IMR-90 (cell line): ENCODE data around the gene ADAM23. TPM values are rescaled to one million over a fixed set of nuclear protein-coding genes. Genes with fewer than 3 reads are reported as not detected.

Experiments used
- ATAC-seq: fragments of 200-7000 bp; cut with Tn5 transposase; 2 replicates; pipeline ENCODE4 v1.9.1; 2020; ENCODE audit warnings: low read depth, mild to moderate bottlenecking, moderate library complexity
- BruUV-seq: library from RNA; stranded (reverse); fragments of 400-500 nt; replicated peaks from 2 replicates; lab custom pipeline; 2021; lab: Mats Ljungman, UMichigan
- CTCF ChIA-PET: fragments of 300-600 bp; formaldehyde crosslinking; extraction: SDS; loops from one replicate; lab custom pipeline; 2021; ENCODE audit warnings: antibody characterized with exemption; lab: Yijun Ruan, JAX
- POLR2A ChIA-PET: fragments of 300-600 bp; sonication (Branson Sonifier 250); formaldehyde crosslinking; loops from one replicate; lab custom pipeline; 2022; ENCODE audit warnings: antibody characterized with exemption; ENCODE audit not compliant: unreplicated experiment; lab: Charles Lee
- DNase-seq: peaks from one replicate; pipeline ENCODE4 v3.0.0; 2013
- H2AFZ ChIP-seq: replicated peaks from 2 replicates; pipeline ENCODE3; 2013; ENCODE audit warnings: low read length, mild to moderate bottlenecking; ENCODE audit not compliant: poor library complexity
- H2AK5ac ChIP-seq: 2 replicates; pipeline ENCODE4 v1.6.1; 2013; ENCODE audit warnings: low read depth, low read length, inconsistent platforms
- H2AK9ac ChIP-seq: replicated peaks from 2 replicates; pipeline ENCODE3; 2013; ENCODE audit warnings: mild to moderate bottlenecking, low read depth, low read length, moderate library complexity; ENCODE audit not compliant: poor library complexity
- H2BK120ac ChIP-seq: 2 replicates; pipeline ENCODE4 v1.6.1; 2013; ENCODE audit warnings: low read depth, low read length, inconsistent platforms
- H2BK15ac ChIP-seq: 3 replicates; pipeline ENCODE4 v1.6.1; 2013; ENCODE audit warnings: low read depth, low read length, inconsistent platforms
- H2BK20ac ChIP-seq: 2 replicates; pipeline ENCODE4 v1.6.1; 2013; ENCODE audit warnings: low read depth, mild to moderate bottlenecking, inconsistent platforms, low read length, moderate library complexity
- H2BK5ac ChIP-seq: 2 replicates; pipeline ENCODE4 v1.6.1; 2013; ENCODE audit warnings: mild to moderate bottlenecking, low read depth, low read length, inconsistent platforms; ENCODE audit not compliant: poor library complexity, severe bottlenecking
- H3K14ac ChIP-seq: replicated peaks from 2 replicates; pipeline ENCODE4 v1.6.1; 2013; ENCODE audit warnings: low read depth, low read length, inconsistent platforms
- H3K18ac ChIP-seq: 2 replicates; pipeline ENCODE4 v1.6.1; 2013; ENCODE audit warnings: low read depth, low read length, control low read depth
- H3K23ac ChIP-seq: 2 replicates; pipeline ENCODE4 v1.6.1; 2013; ENCODE audit warnings: low read depth, low read length, inconsistent platforms
- H3K27ac ChIP-seq: 2 replicates; pipeline ENCODE4 v1.5.1; 2013; ENCODE audit warnings: mild to moderate bottlenecking, control low read depth, low read length; ENCODE audit not compliant: insufficient read depth
- H3K27me3 ChIP-seq: 2 replicates; pipeline ENCODE4 v1.6.1; 2013; ENCODE audit warnings: low read length; ENCODE audit not compliant: control insufficient read depth, insufficient read depth
- H3K36me3 ChIP-seq: 2 replicates; pipeline ENCODE4 v1.6.1; 2013; ENCODE audit warnings: low read length, mixed read lengths; ENCODE audit not compliant: control insufficient read depth, insufficient read depth
- H3K4ac ChIP-seq: 2 replicates; pipeline ENCODE4 v1.6.1; 2013; ENCODE audit warnings: low read depth, low read length, inconsistent platforms
- H3K4me1 ChIP-seq: 2 replicates; pipeline ENCODE4 v1.6.1; 2013; ENCODE audit warnings: low read length, mixed read lengths; ENCODE audit not compliant: control insufficient read depth, insufficient read depth
- H3K4me2 ChIP-seq: 2 replicates; pipeline ENCODE4 v1.6.1; 2013; ENCODE audit warnings: low read depth, mild to moderate bottlenecking, control low read depth, low read length, moderate library complexity
- H3K4me3 ChIP-seq: 2 replicates; pipeline ENCODE4 v1.5.1; 2013; ENCODE audit warnings: low read depth, mild to moderate bottlenecking, control low read depth, low read length, moderate library complexity; ENCODE audit not compliant: insufficient read depth
- H3K56ac ChIP-seq: 2 replicates; pipeline ENCODE4 v1.6.1; 2013; ENCODE audit warnings: low read length, inconsistent platforms; ENCODE audit not compliant: insufficient read depth; ENCODE audit errors: extremely low read depth
- H3K79me1 ChIP-seq, 2 experiments: 2 replicates each; pipeline ENCODE4 v1.6.1; 2013; ENCODE audit warnings: low read length in 2 of 2, inconsistent platforms in 1 of 2, low read depth in 1 of 2
- H3K9ac ChIP-seq: 2 replicates; pipeline ENCODE4 v1.6.1; 2013; ENCODE audit warnings: low read depth, low read length, control low read depth
- H3K9me1 ChIP-seq: 2 replicates; pipeline ENCODE4 v1.6.1; 2013; ENCODE audit warnings: low read length, inconsistent platforms; ENCODE audit not compliant: insufficient read depth
- H3K9me3 ChIP-seq: 2 replicates; pipeline ENCODE4 v1.6.1; 2013; ENCODE audit warnings: low read length; ENCODE audit not compliant: control insufficient read depth, insufficient read depth
- H4K20me1 ChIP-seq: 2 replicates; pipeline ENCODE4 v1.6.1; 2013; ENCODE audit warnings: low read length, inconsistent platforms; ENCODE audit not compliant: insufficient read depth
- H4K5ac ChIP-seq: 2 replicates; pipeline ENCODE4 v1.6.1; 2013; ENCODE audit warnings: mild to moderate bottlenecking, low read depth, low read length, control low read depth
- H4K8ac ChIP-seq, 2 experiments: 2 replicates each; pipeline ENCODE4 v1.6.1; 2013; ENCODE audit warnings: low read depth in 2 of 2, low read length in 2 of 2, control low read depth in 1 of 2, inconsistent platforms in 1 of 2
- H4K91ac ChIP-seq: 2 replicates; pipeline ENCODE4 v1.6.1; 2013; ENCODE audit warnings: low read depth, low read length, inconsistent platforms; ENCODE audit not compliant: insufficient read depth
- BHLHE40 ChIP-seq: fragments of 150-350 bp; IDR thresholded peaks from 2 replicates; pipeline ENCODE4 v1.6.1; 2016; ENCODE audit warnings: mild to moderate bottlenecking, low read depth, low read length
- CEBPB ChIP-seq: IDR thresholded peaks from 2 replicates; pipeline ENCODE4 v1.6.1; 2012; ENCODE audit warnings: low read depth, low read length, improper control_type of control experiment
- CHD1 ChIP-seq: IDR thresholded peaks from 2 replicates; pipeline ENCODE4 v1.6.1; 2012; ENCODE audit warnings: low read depth, low read length, improper control_type of control experiment
- FOS ChIP-seq: fragments of 150-350 bp; IDR thresholded peaks from 2 replicates; pipeline ENCODE4 v1.6.1; 2016; ENCODE audit warnings: low read depth, low read length
- MAFK ChIP-seq: IDR thresholded peaks from 2 replicates; pipeline ENCODE4 v1.6.1; 2012; ENCODE audit warnings: low read depth, low read length, improper control_type of control experiment
- MAZ ChIP-seq: IDR thresholded peaks from 2 replicates; pipeline ENCODE4 v1.6.1; 2012; ENCODE audit warnings: low read depth, mild to moderate bottlenecking, low read length, improper control_type of control experiment, moderate library complexity, borderline replicate concordance
- NFE2L2 ChIP-seq: fragments of 150-350 bp; IDR thresholded peaks from 2 replicates; pipeline ENCODE4 v1.6.1; 2016; ENCODE audit warnings: low read depth, mild to moderate bottlenecking, low read length
- POLR2A ChIP-seq: IDR thresholded peaks from 2 replicates; pipeline ENCODE4 v1.6.1; 2012; ENCODE audit warnings: mild to moderate bottlenecking, low read depth, low read length
- RAD21 ChIP-seq: IDR thresholded peaks from 2 replicates; pipeline ENCODE4 v1.6.1; 2012; ENCODE audit warnings: low read length, improper control_type of control experiment
- RCOR1 ChIP-seq: IDR thresholded peaks from 2 replicates; pipeline ENCODE4 v1.6.1; 2012; ENCODE audit warnings: mild to moderate bottlenecking, low read length, improper control_type of control experiment; ENCODE audit not compliant: insufficient replicate concordance
- RFX5 ChIP-seq: IDR thresholded peaks from 2 replicates; pipeline ENCODE4 v1.8.0; 2012; ENCODE audit warnings: low read depth, mild to moderate bottlenecking, low read length, moderate library complexity
- SMC3 ChIP-seq: fragments of 150-350 bp; IDR thresholded peaks from 2 replicates; pipeline ENCODE4 v1.6.1; 2016; ENCODE audit warnings: low read depth, mild to moderate bottlenecking, antibody characterized with exemption, low read length, moderate library complexity
- WGBS, 2 experiments: methylation state at CpG; one replicate each; pipeline versions ENCODE4 v1.1.5 to v1.1.7; 2013; ENCODE audit warnings: missing lambda C conversion rate in 2 of 2; ENCODE audit not compliant: insufficient read length in 1 of 2; ENCODE audit errors: extremely low coverage in 2 of 2; 5-methylcytosine and 5-hydroxymethylcytosine counted together
- dilution Hi-C: fragments of 300-500 bp; cut with HindIII; formaldehyde crosslinking; loops from one replicate; pipeline ENCODE4 v1.14.3; 2018; ENCODE audit warnings: low sequenced_read_pairs; ENCODE audit not compliant: unreplicated experiment
- in situ Hi-C: fragments of 300-500 bp; cut with MboI; formaldehyde crosslinking; loops from 3 replicates; pipeline ENCODE4 v1.14.3; 2019; ENCODE audit warnings: low sequenced_read_pairs, inconsistent platforms, mixed read lengths
- intact Hi-C: fragments of 100-400 bp; cut with micrococcal nuclease; formaldehyde crosslinking; loops from 2 replicates; pipeline ENCODE4 v1.10.0; 2022
- polyA plus RNA-seq, 3 experiments: library from polyadenylated mRNA; depleted of rRNA; stranded (reverse); fragments of >200 nt; gene quantifications; 2 replicates each; pipeline ENCODE4 v1.2.3, GENCODE V29; 2012; ENCODE audit warnings: low replicate concordance in 1 of 3
- total RNA-seq: library from RNA; depleted of rRNA; stranded (reverse); fragments of >200 nt; gene quantifications from 2 replicates; pipeline ENCODE4 v1.2.3, GENCODE V29; 2012
- TF ChIP-seq, protein P1 (sequence below): conservative IDR thresholded peaks from 2 replicates; pipeline ENCODE4 v1.5.1; 2012; ENCODE audit warnings: mild to moderate bottlenecking, low read depth, low read length, improper control_type of control experiment
- TF ChIP-seq, protein P2 (sequence below): fragments of 150-350 bp; IDR thresholded peaks from 2 replicates; pipeline ENCODE4 v1.6.1; 2017; ENCODE audit warnings: mild to moderate bottlenecking, antibody characterized with exemption, low read length, low read depth
- TF ChIP-seq, protein P3 (sequence below): fragments of 150-350 bp; IDR thresholded peaks from 2 replicates; pipeline ENCODE4 v1.6.1; 2016; ENCODE audit warnings: low read depth, mild to moderate bottlenecking, low read length, moderate library complexity, borderline replicate concordance

Gene ADAM23
- total and polyA plus RNA-seq, 2 of the 4 experiments (the other 2 are of a cell fraction) = 2.9 to 10.3 TPM

DNA sequence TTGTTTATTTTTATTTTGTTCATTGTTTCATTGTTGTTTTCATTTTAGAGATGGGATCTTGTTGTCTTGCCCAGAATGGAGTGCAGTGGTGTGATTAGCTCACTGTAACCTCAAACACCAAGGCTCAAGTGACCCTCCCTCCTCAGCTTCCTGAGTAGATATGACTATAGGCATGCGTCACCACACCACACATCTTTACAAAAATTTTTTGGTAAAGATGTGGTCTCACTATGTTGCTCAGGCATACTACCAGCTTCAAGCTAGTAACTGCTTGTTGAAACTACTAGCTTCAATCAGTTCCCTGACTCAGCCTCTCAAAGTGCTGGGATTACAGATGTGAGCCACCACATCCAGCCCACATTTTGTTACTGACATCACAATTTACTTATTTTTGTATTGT lies 213.8 kb downstream of the ADAM23 start:
- H2BK20ac ChIP-seq = no peak overlapping the region
- no peak overlapping the region for H4K91ac ChIP-seq
- ChIA-PET POLR2A (no interaction called here), CTCF (no interaction called here)
- no peak overlapping the region for H2AK5ac ChIP-seq
- H3K27me3 ChIP-seq = no peaks in the 10 kb centered on the region
- ATAC-seq = no peak
- intact Hi-C loops (no loop called here), dilution Hi-C loops (no loop called here), in situ Hi-C loops (no loop called here)
- H3K9me1 ChIP-seq = no peaks in the 10 kb centered on the region
- H3K4ac ChIP-seq = no peak overlapping the region
- no peak for DNase-seq
- H3K4me1 ChIP-seq = no peaks in the 10 kb centered on the region
- no peak overlapping the region for H2BK5ac ChIP-seq
- no peak overlapping the region for H2BK15ac ChIP-seq
- H2AFZ ChIP-seq = no peak overlapping the region
- H4K8ac ChIP-seq = no peak overlapping the region
- H3K27ac ChIP-seq = no peak overlapping the region
- H3K79me1 ChIP-seq = no peaks in the 10 kb centered on the region
- no peaks in the 10 kb centered on the region for H3K36me3 ChIP-seq
- H3K18ac ChIP-seq = no peak overlapping the region
- TF ChIP-seq CEBPB (no peak), RAD21 (no peak), RCOR1 (no peak), CHD1 (no peak), RFX5 (no peak), NFE2L2 (no peak), MAZ (no peak), POLR2A (no peak), MAFK (no peak), BHLHE40 (no peak), SMC3 (no peak), FOS (no peak)
- TF ChIP-seq, protein P1, sequence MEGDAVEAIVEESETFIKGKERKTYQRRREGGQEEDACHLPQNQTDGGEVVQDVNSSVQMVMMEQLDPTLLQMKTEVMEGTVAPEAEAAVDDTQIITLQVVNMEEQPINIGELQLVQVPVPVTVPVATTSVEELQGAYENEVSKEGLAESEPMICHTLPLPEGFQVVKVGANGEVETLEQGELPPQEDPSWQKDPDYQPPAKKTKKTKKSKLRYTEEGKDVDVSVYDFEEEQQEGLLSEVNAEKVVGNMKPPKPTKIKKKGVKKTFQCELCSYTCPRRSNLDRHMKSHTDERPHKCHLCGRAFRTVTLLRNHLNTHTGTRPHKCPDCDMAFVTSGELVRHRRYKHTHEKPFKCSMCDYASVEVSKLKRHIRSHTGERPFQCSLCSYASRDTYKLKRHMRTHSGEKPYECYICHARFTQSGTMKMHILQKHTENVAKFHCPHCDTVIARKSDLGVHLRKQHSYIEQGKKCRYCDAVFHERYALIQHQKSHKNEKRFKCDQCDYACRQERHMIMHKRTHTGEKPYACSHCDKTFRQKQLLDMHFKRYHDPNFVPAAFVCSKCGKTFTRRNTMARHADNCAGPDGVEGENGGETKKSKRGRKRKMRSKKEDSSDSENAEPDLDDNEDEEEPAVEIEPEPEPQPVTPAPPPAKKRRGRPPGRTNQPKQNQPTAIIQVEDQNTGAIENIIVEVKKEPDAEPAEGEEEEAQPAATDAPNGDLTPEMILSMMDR = no peak
- TF ChIP-seq, protein P2, sequence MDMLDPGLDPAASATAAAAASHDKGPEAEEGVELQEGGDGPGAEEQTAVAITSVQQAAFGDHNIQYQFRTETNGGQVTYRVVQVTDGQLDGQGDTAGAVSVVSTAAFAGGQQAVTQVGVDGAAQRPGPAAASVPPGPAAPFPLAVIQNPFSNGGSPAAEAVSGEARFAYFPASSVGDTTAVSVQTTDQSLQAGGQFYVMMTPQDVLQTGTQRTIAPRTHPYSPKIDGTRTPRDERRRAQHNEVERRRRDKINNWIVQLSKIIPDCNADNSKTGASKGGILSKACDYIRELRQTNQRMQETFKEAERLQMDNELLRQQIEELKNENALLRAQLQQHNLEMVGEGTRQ = no peak
- TF ChIP-seq, protein P3, sequence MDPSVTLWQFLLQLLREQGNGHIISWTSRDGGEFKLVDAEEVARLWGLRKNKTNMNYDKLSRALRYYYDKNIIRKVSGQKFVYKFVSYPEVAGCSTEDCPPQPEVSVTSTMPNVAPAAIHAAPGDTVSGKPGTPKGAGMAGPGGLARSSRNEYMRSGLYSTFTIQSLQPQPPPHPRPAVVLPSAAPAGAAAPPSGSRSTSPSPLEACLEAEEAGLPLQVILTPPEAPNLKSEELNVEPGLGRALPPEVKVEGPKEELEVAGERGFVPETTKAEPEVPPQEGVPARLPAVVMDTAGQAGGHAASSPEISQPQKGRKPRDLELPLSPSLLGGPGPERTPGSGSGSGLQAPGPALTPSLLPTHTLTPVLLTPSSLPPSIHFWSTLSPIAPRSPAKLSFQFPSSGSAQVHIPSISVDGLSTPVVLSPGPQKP = no peak
- no TSS peak for BruUV-seq
- no peaks in the 10 kb centered on the region for H4K20me1 ChIP-seq
- no peak overlapping the region for H2BK120ac ChIP-seq
- no peak overlapping the region for H3K4me3 ChIP-seq
- H4K5ac ChIP-seq = no peak overlapping the region
- H2AK9ac ChIP-seq = no peak overlapping the region
- H3K9me3 ChIP-seq = no peaks in the 10 kb centered on the region
- H3K4me2 ChIP-seq = no peak overlapping the region
- H3K56ac ChIP-seq = no peak overlapping the region
- H3K23ac ChIP-seq = no peak overlapping the region
- WGBS, 2 experiments = no CpG with 5 or more reads among the region's 1 CpG
- H3K9ac ChIP-seq = no peak overlapping the region
- no peak overlapping the region for H3K14ac ChIP-seq
